Suprapubic skin (tissue), 4 donors: ENCODE results near the gene SEC24B.
"Not testable (repeated sequence)": the region's sequence is repeated elsewhere in the genome, so short reads cannot be mapped to it uniquely, and the experiment has no call there.

ENCODE experiments used
- EP300 ChIP-seq: sonication (generic); formaldehyde crosslinking; IDR thresholded peaks from one replicate; pipeline ENCODE4 v1.6.1; 2017; ENCODE audit warnings: antibody characterized with exemption
- POLR2A ChIP-seq, 2 donors: fragments of 450-650 bp; IDR thresholded peaks; one replicate each; pipeline ENCODE4 v1.6.1; 2017; ENCODE audit warnings: antibody characterized with exemption in 2 of 2, mild to moderate bottlenecking in 2 of 2, moderate library complexity in 2 of 2
- POLR2AphosphoS5 ChIP-seq, 3 donors: sonication (generic); formaldehyde crosslinking; IDR thresholded peaks; one replicate each; pipeline ENCODE4 v1.6.1; 2017; ENCODE audit warnings: antibody characterized with exemption in 3 of 3
- TF ChIP-seq, protein P1 (sequence below), 2 donors: fragments of 200-600 bp in 1 of 2; fragments of 450-650 bp in 1 of 2; sonication (generic) in 1 of 2; IDR thresholded peaks; one replicate each; pipeline ENCODE4 v1.5.1; 2016 to 2019; ENCODE audit warnings: antibody characterized with exemption in 2 of 2, mild to moderate bottlenecking in 1 of 2, moderate library complexity in 1 of 2

DNA sequence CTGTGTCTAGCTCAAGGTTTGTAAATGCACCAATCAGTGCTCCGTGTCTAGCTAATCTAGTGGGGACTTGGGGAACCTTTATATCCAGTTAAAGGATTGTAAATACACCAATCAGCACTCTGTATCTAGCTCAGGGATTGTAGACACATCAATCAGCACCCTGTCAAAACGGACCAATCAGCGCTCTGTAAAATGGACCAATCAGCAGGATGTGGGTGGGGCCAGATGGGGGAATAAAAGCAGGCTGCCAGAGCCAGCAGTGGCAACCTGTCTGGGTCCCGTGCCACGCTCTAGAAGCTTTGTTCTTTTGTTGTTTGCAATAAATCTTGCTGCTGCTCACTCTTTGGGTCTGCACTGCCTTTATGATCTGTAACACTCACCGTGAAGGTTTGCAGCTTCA lies 124.5 kb downstream of the SEC24B start:
- TF ChIP-seq, protein P1, sequence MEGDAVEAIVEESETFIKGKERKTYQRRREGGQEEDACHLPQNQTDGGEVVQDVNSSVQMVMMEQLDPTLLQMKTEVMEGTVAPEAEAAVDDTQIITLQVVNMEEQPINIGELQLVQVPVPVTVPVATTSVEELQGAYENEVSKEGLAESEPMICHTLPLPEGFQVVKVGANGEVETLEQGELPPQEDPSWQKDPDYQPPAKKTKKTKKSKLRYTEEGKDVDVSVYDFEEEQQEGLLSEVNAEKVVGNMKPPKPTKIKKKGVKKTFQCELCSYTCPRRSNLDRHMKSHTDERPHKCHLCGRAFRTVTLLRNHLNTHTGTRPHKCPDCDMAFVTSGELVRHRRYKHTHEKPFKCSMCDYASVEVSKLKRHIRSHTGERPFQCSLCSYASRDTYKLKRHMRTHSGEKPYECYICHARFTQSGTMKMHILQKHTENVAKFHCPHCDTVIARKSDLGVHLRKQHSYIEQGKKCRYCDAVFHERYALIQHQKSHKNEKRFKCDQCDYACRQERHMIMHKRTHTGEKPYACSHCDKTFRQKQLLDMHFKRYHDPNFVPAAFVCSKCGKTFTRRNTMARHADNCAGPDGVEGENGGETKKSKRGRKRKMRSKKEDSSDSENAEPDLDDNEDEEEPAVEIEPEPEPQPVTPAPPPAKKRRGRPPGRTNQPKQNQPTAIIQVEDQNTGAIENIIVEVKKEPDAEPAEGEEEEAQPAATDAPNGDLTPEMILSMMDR (IDR thresholded peaks at IDR 0.05), result not testable (repeated sequence)
- TF ChIP-seq POLR2A (IDR thresholded peaks at IDR 0.05); POLR2AphosphoS5 (IDR thresholded peaks at IDR 0.05); EP300: not testable (repeated sequence)
